KMS-11 (cell line): Measurements from ENCODE around the gene FASTK.

Experiments used
- H2AFZ ChIP-seq: fragments of 200-600 bp; sonication (generic); 2 replicates; pipeline ENCODE4 v1.6.1; 2016; ENCODE audit warnings: antibody characterized with exemption, mixed run types, low read depth
- H3K27ac ChIP-seq: fragments of 200-600 bp; sonication (generic); 2 replicates; pipeline ENCODE4 v1.6.1; 2016; ENCODE audit warnings: mild to moderate bottlenecking, mixed run types
- H3K27me3 ChIP-seq: fragments of 200-600 bp; sonication (generic); 2 replicates; pipeline ENCODE4 v1.6.1; 2017; ENCODE audit warnings: mild to moderate bottlenecking, low read depth, mixed run types, moderate library complexity; ENCODE audit not compliant: insufficient read depth
- H3K36me3 ChIP-seq: fragments of 200-600 bp; sonication (generic); 2 replicates; pipeline ENCODE4 v1.6.1; 2017; ENCODE audit warnings: mild to moderate bottlenecking, mixed run types; ENCODE audit not compliant: insufficient read depth
- H3K4me1 ChIP-seq: fragments of 200-600 bp; sonication (generic); 2 replicates; pipeline ENCODE4 v1.6.1; 2016; ENCODE audit warnings: mild to moderate bottlenecking, low read depth, mixed run types; ENCODE audit not compliant: poor library complexity, severe bottlenecking
- H3K4me2 ChIP-seq: fragments of 200-600 bp; sonication (generic); 2 replicates; pipeline ENCODE4 v1.7.0; 2016; ENCODE audit warnings: mild to moderate bottlenecking, mixed run types
- H3K4me3 ChIP-seq: fragments of 200-600 bp; sonication (generic); IDR thresholded peaks from 2 replicates; pipeline ENCODE4 v1.6.1; 2017; ENCODE audit warnings: low read depth, low read length, mixed read lengths; ENCODE audit not compliant: insufficient read depth
- H3K79me2 ChIP-seq: fragments of 200-600 bp; sonication (generic); 2 replicates; pipeline ENCODE4 v1.6.1; 2016; ENCODE audit warnings: low read depth, mixed run types; ENCODE audit not compliant: insufficient read depth
- H3K9ac ChIP-seq: fragments of 200-600 bp; sonication (generic); 2 replicates; pipeline ENCODE4 v1.6.1; 2016; ENCODE audit warnings: mild to moderate bottlenecking, mixed run types
- H4K20me1 ChIP-seq: fragments of 200-600 bp; sonication (generic); 2 replicates; pipeline ENCODE4 v1.6.1; 2016; ENCODE audit warnings: mild to moderate bottlenecking, mixed run types; ENCODE audit not compliant: insufficient read depth
- TF ChIP-seq, protein P1 (sequence below): fragments of 200-600 bp; sonication (generic); conservative IDR thresholded peaks from 2 replicates; pipeline ENCODE4 v1.6.1; 2017; ENCODE audit warnings: low read depth, mild to moderate bottlenecking, antibody characterized with exemption, low read length, moderate library complexity, mixed read lengths

Gene FASTK

DNA sequence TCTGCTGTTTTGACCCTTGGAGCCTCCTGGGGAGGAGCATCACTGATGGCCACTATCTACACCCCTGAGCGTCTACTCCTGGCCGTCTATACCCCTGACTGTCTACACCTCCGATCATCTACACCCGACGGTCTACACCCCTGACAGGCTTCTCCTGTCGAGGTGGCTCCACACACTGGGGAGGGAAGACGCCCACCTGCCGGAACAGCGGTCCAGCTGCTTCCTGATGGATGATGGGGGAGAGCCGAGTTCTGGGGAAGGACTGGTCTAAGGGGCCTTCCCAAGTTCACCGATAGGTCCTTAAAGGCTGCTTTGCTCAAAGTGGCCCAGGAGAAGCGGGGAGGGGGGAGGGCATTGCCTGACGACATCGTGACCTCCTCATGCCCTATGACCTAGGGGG is 47.5 kb upstream of the FASTK start:
- TF ChIP-seq, protein P1, sequence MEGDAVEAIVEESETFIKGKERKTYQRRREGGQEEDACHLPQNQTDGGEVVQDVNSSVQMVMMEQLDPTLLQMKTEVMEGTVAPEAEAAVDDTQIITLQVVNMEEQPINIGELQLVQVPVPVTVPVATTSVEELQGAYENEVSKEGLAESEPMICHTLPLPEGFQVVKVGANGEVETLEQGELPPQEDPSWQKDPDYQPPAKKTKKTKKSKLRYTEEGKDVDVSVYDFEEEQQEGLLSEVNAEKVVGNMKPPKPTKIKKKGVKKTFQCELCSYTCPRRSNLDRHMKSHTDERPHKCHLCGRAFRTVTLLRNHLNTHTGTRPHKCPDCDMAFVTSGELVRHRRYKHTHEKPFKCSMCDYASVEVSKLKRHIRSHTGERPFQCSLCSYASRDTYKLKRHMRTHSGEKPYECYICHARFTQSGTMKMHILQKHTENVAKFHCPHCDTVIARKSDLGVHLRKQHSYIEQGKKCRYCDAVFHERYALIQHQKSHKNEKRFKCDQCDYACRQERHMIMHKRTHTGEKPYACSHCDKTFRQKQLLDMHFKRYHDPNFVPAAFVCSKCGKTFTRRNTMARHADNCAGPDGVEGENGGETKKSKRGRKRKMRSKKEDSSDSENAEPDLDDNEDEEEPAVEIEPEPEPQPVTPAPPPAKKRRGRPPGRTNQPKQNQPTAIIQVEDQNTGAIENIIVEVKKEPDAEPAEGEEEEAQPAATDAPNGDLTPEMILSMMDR, result no peak
- Histone ChIP-seq H3K9ac (no peak overlapping the region), H3K79me2 (no peaks in the 10 kb centered on the region), H3K27me3 (no peaks in the 10 kb centered on the region), H2AFZ (no peak overlapping the region), H3K4me1 (peaks cover 14% of the 10 kb centered on the region), H4K20me1 (no peaks in the 10 kb centered on the region), H3K36me3 (peaks cover 6% of the 10 kb centered on the region; the same call in 1 of the 2 replicates), H3K4me3 (no peak overlapping the region), H3K4me2 (no peak overlapping the region), H3K27ac (no peak overlapping the region)

DNA sequence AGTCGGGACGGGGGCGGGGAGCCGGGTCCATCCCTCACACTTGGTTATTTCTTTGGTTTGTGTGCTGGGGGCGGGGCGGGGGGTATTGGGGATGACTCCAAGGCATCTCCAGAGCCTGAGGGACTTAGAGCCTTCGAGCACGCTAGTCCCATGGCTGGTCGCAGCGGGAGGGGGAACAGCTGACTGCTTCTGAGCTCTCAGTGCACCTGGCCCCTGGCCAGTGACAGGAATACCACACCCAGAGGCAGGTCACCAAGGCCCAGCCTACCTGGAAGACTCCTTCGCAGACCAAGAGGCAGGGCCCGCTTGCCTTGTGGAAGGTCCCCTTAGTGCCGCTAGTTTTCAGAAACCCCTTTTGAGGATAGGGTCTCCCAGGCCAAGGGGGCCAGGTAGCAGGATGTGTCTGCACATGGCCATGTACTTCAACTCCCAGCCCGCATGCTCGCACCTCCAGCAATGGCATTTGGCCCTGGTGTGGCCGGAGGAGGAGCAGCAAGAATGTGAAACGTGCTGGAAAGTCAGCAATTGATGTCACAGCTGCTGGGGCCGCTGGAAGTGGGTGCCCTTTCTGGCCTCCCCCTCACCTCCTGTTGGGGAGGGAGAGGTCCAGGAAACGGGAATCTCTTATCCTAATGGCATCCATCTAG is 46.0 kb upstream of the FASTK start:
- no peaks in the 10 kb centered on the region for H4K20me1 ChIP-seq
- H3K4me1 ChIP-seq, result peaks cover 14% of the 10 kb centered on the region
- no peak overlapping the region for H3K4me2 ChIP-seq
- TF ChIP-seq, protein P1, result no peak
- H2AFZ ChIP-seq, result no peak overlapping the region
- H3K27me3 ChIP-seq, result no peaks in the 10 kb centered on the region
- peaks cover 6% of the 10 kb centered on the region; the same call in 1 of the 2 replicates for H3K36me3 ChIP-seq
- H3K79me2 ChIP-seq, result no peaks in the 10 kb centered on the region
- no peak overlapping the region for H3K27ac ChIP-seq
- no peak overlapping the region for H3K9ac ChIP-seq
- H3K4me3 ChIP-seq, result no peak overlapping the region

GRCh38 chr7:151125846-151126481 is 45.4 kb upstream of the FASTK start:
- Histone ChIP-seq H3K4me1 (peaks cover 14% of the 10 kb centered on the region), H3K36me3 (peaks cover 6% of the 10 kb centered on the region; the same call in 1 of the 2 replicates), H3K27me3 (no peaks in the 10 kb centered on the region), H3K4me3 (no peak overlapping the region), H4K20me1 (no peaks in the 10 kb centered on the region), H2AFZ (no peak overlapping the region), H3K4me2 (no peak overlapping the region), H3K9ac (no peak overlapping the region), H3K79me2 (no peaks in the 10 kb centered on the region), H3K27ac (no peak overlapping the region)
- TF ChIP-seq, protein P1, result no peak

DNA sequence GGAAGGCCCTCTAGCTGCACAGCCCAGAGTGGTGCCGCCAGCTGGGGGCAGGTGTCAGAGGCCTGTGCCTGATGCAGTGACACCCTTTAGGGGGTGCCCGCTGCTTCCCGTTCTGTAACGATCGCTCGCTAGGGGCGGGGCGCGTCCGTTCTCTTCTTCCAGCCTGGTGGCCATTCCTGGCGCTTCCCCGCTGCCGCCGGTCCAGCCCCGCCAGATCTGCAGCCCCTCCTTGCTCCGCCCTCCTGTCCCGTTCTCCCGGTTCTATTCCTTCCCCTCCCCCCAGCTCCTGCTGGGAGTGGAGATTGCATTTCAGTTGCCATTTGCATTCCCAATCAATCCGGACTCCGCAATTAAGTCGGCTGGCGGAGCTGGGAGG is 44.8 kb upstream of the FASTK start:
- TF ChIP-seq, protein P1, result no peak
- H3K79me2 ChIP-seq, result no peaks in the 10 kb centered on the region
- H2AFZ ChIP-seq, result no peak overlapping the region
- H3K27ac ChIP-seq, result no peak overlapping the region
- no peak overlapping the region for H3K4me3 ChIP-seq
- no peak overlapping the region for H3K4me2 ChIP-seq
- H4K20me1 ChIP-seq, result no peaks in the 10 kb centered on the region
- peaks cover 8% of the 10 kb centered on the region; the same call in 1 of the 2 replicates for H3K36me3 ChIP-seq
- H3K9ac ChIP-seq, result no peak overlapping the region
- H3K4me1 ChIP-seq, result peaks cover 14% of the 10 kb centered on the region
- no peaks in the 10 kb centered on the region for H3K27me3 ChIP-seq
